ENCODE measurements around the gene DAZAP1.

DAZAP1 gene

GRCh38 chr19:1422360-1422759, 15.0 kb downstream of the DAZAP1 start:
- no peak overlapping the region for H3K4me3 ChIP-seq (ENCODE audit: control insufficient read depth, low read depth, low read length)

GRCh38 chr19:1422943-1423342, 15.6 kb downstream of the DAZAP1 start:
- no peak for DNase-seq (ENCODE audit: low read depth)
- no peak overlapping the region for H3K4me3 ChIP-seq (ENCODE audit: control insufficient read depth, low read depth, low read length)
- no peak for TF ChIP-seq CTCF (IDR thresholded peaks at IDR 0.05; ENCODE audit: control insufficient read depth, insufficient read depth, low read depth, low read length, missing control alignments)

More at GRCh38 chr19:1422360-1422759, 15.0 kb downstream of the DAZAP1 start:
- DNase-seq (ENCODE audit: low read depth) = no peak
- TF ChIP-seq CTCF (IDR thresholded peaks at IDR 0.05; ENCODE audit: control insufficient read depth, insufficient read depth, low read depth, low read length, missing control alignments) = no peak

GRCh38 chr19:1423436-1424191, 16.2 kb downstream of the DAZAP1 start:
- DNase-seq (ENCODE audit: low read depth) = no peak
- no peak overlapping the region for H3K4me3 ChIP-seq (ENCODE audit: control insufficient read depth, low read depth, low read length)
- TF ChIP-seq CTCF (IDR thresholded peaks at IDR 0.05; ENCODE audit: control insufficient read depth, insufficient read depth, low read depth, low read length, missing control alignments) = no peak

- DNase-seq (ENCODE audit: low read depth) = no peak
- no peak for TF ChIP-seq CTCF (IDR thresholded peaks at IDR 0.05; ENCODE audit: control insufficient read depth, insufficient read depth, low read depth, low read length, missing control alignments)
- H3K4me3 ChIP-seq (ENCODE audit: control insufficient read depth, low read depth, low read length) = no peak overlapping the region
Observed at GRCh38 chr19:1424192-1424955, 17.0 kb downstream of the DAZAP1 start.

GRCh38 chr19:1425102-1425837, 17.9 kb downstream of the DAZAP1 start:
- no peak for DNase-seq (ENCODE audit: low read depth)
- no peak overlapping the region for H3K4me3 ChIP-seq (ENCODE audit: control insufficient read depth, low read depth, low read length)
- no peak for TF ChIP-seq CTCF (IDR thresholded peaks at IDR 0.05; ENCODE audit: control insufficient read depth, insufficient read depth, low read depth, low read length, missing control alignments)

GRCh38 chr19:1425902-1426301, 18.5 kb downstream of the DAZAP1 start:
- H3K4me3 ChIP-seq (ENCODE audit: control insufficient read depth, low read depth, low read length) = no peak overlapping the region
- no peak for DNase-seq (ENCODE audit: low read depth)
- TF ChIP-seq CTCF (IDR thresholded peaks at IDR 0.05; ENCODE audit: control insufficient read depth, insufficient read depth, low read depth, low read length, missing control alignments) = no peak
